HepG2 (cell line): Measurements from ENCODE around the gene CHST13. TPM values are rescaled to one million over a fixed set of nuclear protein-coding genes. Genes with fewer than 3 reads are reported as not detected.

Experiments used
- ATAC-seq: fragments of 200-7000 bp; cut with Tn5 transposase; 3 replicates; pipeline ENCODE4 v1.9.1; 2020; ENCODE audit warnings: mild to moderate bottlenecking, moderate library complexity
- BruUV-seq: library from RNA; stranded (reverse); fragments of 400-500 nt; replicated peaks from 2 replicates; lab custom pipeline; 2021; lab: Mats Ljungman, UMichigan
- CTCF ChIA-PET: fragments of 300-600 bp; formaldehyde crosslinking; extraction: SDS; loops from one replicate; lab custom pipeline; 2021; ENCODE audit warnings: low total read pairs, inconsistent platforms, low intra/inter-chr PET ratio; lab: Yijun Ruan, JAX
- POLR2A ChIA-PET: fragments of 350-600 bp; sonication (Branson Sonifier 250); formaldehyde crosslinking; loops from one replicate; lab custom pipeline; 2020; ENCODE audit warnings: antibody characterized with exemption, inconsistent platforms; lab: Yijun Ruan, JAX
- DNase-seq: peaks from one replicate; pipeline ENCODE4 v3.0.0-alpha.2; 2015; ENCODE audit warnings: low spot score
- FAIRE-seq: peaks from 3 replicates; lab custom pipeline; 2011; peaks lifted over from hg19 to GRCh38; lab: Jason Lieb, UNC
- H2AFZ ChIP-seq: one replicate; pipeline ENCODE4 v1.6.1; 2011; ENCODE audit warnings: low read length, inconsistent platforms
- H3K27ac ChIP-seq: fragments of 300-600 bp; 3 replicates; pipeline ENCODE4 v1.8.0; 2011; ENCODE audit warnings: mixed run types, mild to moderate bottlenecking, mixed read lengths, low read length, inconsistent platforms; ENCODE audit not compliant: insufficient read depth; ENCODE audit errors: extremely low read length
- H3K27me3 ChIP-seq, 2 experiments: fragments of 200-600 bp in 1 of 2; 2 replicates in 1 of 2; 3 replicates in 1 of 2; pipeline versions ENCODE4 v1.6.0 to v1.8.0; 2011; ENCODE audit warnings: low read length in 2 of 2, mild to moderate bottlenecking in 2 of 2, moderate library complexity in 2 of 2, inconsistent platforms in 1 of 2; ENCODE audit not compliant: insufficient read depth in 2 of 2, control insufficient read depth in 1 of 2
- H3K36me3 ChIP-seq, 2 experiments: fragments of 200-600 bp in 1 of 2; replicated peaks in 1 of 2; 2 replicates in 1 of 2; 3 replicates in 1 of 2; pipeline versions ENCODE4 v1.5.1 to v1.8.0; 2011; ENCODE audit warnings: low read length in 2 of 2, inconsistent platforms in 1 of 2; ENCODE audit not compliant: insufficient read depth in 2 of 2, control insufficient read depth in 1 of 2
- H3K4me1 ChIP-seq: 2 replicates; pipeline ENCODE4 v1.5.1; 2012; ENCODE audit warnings: low read length, inconsistent platforms; ENCODE audit not compliant: insufficient read depth
- H3K4me2 ChIP-seq: 2 replicates; pipeline ENCODE4 v1.6.0; 2011; ENCODE audit warnings: low read depth, low read length, inconsistent platforms
- H3K4me3 ChIP-seq, 3 experiments: fragments of 200-600 bp in 1 of 3; sonication (generic), shearing (Covaris generic) in 1 of 3; replicated peaks in 1 of 3; 2 replicates each; pipeline ENCODE4 v1.5.1; 2011 to 2016; ENCODE audit warnings: low read length in 3 of 3, inconsistent platforms in 2 of 3, low read depth in 2 of 3, mild to moderate bottlenecking in 2 of 3, control low read depth in 1 of 3, mixed read lengths in 1 of 3; ENCODE audit not compliant: insufficient read depth in 1 of 3
- H3K79me2 ChIP-seq: one replicate; pipeline ENCODE4 v1.6.1; 2011; ENCODE audit warnings: low read length, inconsistent platforms; ENCODE audit not compliant: insufficient read depth
- H3K9ac ChIP-seq: 2 replicates; pipeline ENCODE4 v1.6.0; 2011; ENCODE audit warnings: mild to moderate bottlenecking, low read depth, low read length, inconsistent platforms; ENCODE audit not compliant: insufficient read depth
- H3K9me3 ChIP-seq: 2 replicates; pipeline ENCODE4 v1.5.1; 2012; ENCODE audit warnings: mild to moderate bottlenecking, low read length
- H4K20me1 ChIP-seq: 2 replicates; pipeline ENCODE4 v1.6.0; 2011; ENCODE audit warnings: inconsistent platforms, mild to moderate bottlenecking, low read length, moderate library complexity; ENCODE audit not compliant: insufficient read depth
- AHR ChIP-seq: IDR thresholded peaks from 2 replicates; pipeline ENCODE4 v1.6.1; 2018; ENCODE audit warnings: missing genetic modification reagents, missing compliant biosample characterization
- ARHGAP35 ChIP-seq: sonication (generic); formaldehyde crosslinking; IDR thresholded peaks from 2 replicates; pipeline ENCODE4 v1.9.0; 2022; ENCODE audit warnings: mild to moderate bottlenecking, inconsistent platforms, moderate library complexity, missing genetic modification reagents, borderline replicate concordance
- ARID2 ChIP-seq: sonication (generic); formaldehyde crosslinking; IDR thresholded peaks from 2 replicates; pipeline ENCODE4 v1.8.1; 2022; ENCODE audit warnings: mild to moderate bottlenecking, missing genetic modification reagents, borderline replicate concordance
- ARID4A ChIP-seq: sonication (generic); formaldehyde crosslinking; IDR thresholded peaks from 2 replicates; pipeline ENCODE4 v1.5.0; 2020; ENCODE audit warnings: mild to moderate bottlenecking, missing genetic modification reagents, borderline replicate concordance
- CHCHD3 ChIP-seq: sonication (generic); formaldehyde crosslinking; IDR thresholded peaks from 2 replicates; pipeline ENCODE4 v1.8.0; 2022; ENCODE audit warnings: mild to moderate bottlenecking, missing genetic modification reagents, moderate library complexity
- FIP1L1 ChIP-seq: fragments of 200-400 bp; formaldehyde crosslinking; IDR thresholded peaks from 2 replicates; pipeline ENCODE4 v1.6.1; 2018; ENCODE audit warnings: low read depth, mild to moderate bottlenecking, low read length, moderate library complexity, borderline replicate concordance; ENCODE audit not compliant: insufficient read depth
- GATAD1 ChIP-seq: IDR thresholded peaks from 2 replicates; pipeline ENCODE4 v1.6.1; 2016; ENCODE audit warnings: missing genetic modification reagents, missing compliant biosample characterization
- HNF4A ChIP-seq: sonication (generic); formaldehyde crosslinking; IDR thresholded peaks from 2 replicates; pipeline ENCODE4 v1.4.0; 2020; ENCODE audit warnings: missing genetic modification reagents
- KDM2A ChIP-seq: sonication (generic); formaldehyde crosslinking; IDR thresholded peaks from 2 replicates; pipeline ENCODE4 v1.4.0; 2020; ENCODE audit warnings: low read depth, missing genetic modification reagents, borderline replicate concordance
- MTF2 ChIP-seq: sonication (generic); formaldehyde crosslinking; IDR thresholded peaks from 2 replicates; pipeline ENCODE4 v1.5.0; 2020; ENCODE audit warnings: missing genetic modification reagents, borderline replicate concordance
- NFKB2 ChIP-seq: sonication (generic); formaldehyde crosslinking; IDR thresholded peaks from 2 replicates; pipeline ENCODE4 v1.4.0; 2020; ENCODE audit warnings: missing genetic modification reagents, borderline replicate concordance
- SSRP1 ChIP-seq: IDR thresholded peaks from 2 replicates; pipeline ENCODE4 v1.6.1; 2016; ENCODE audit warnings: control low read depth
- ZNF503 ChIP-seq: sonication (generic); formaldehyde crosslinking; IDR thresholded peaks from 2 replicates; pipeline ENCODE4 v1.4.0; 2020; ENCODE audit warnings: missing genetic modification reagents
- ZNF772 ChIP-seq: sonication (generic); formaldehyde crosslinking; IDR thresholded peaks from 2 replicates; pipeline ENCODE4 v1.5.0; 2020; ENCODE audit warnings: mild to moderate bottlenecking, missing genetic modification reagents
- ZNF792 ChIP-seq: IDR thresholded peaks from 2 replicates; pipeline ENCODE4 v1.6.1; 2016
- ZSCAN22 ChIP-seq: sonication (generic); formaldehyde crosslinking; IDR thresholded peaks from 2 replicates; pipeline ENCODE4 v1.4.0; 2020; ENCODE audit warnings: mild to moderate bottlenecking, missing genetic modification reagents
- WGBS: methylation state at CpG from one replicate; pipeline ENCODE4 v1.1.6; 2017; ENCODE audit warnings: low lambda C conversion rate; 5-methylcytosine and 5-hydroxymethylcytosine counted together
- in situ Hi-C: cut with HindIII; loops from 2 replicates; pipeline ENCODE4 v1.10.0; 2017; ENCODE audit warnings: low pct_unique_long_range_greater_than_20kb; ENCODE audit not compliant: extremely low pct_ligation_motif_present
- intact Hi-C: fragments of 100-400 bp; cut with micrococcal nuclease; formaldehyde crosslinking; loops from one replicate; pipeline ENCODE4 v1.10.0; 2022; ENCODE audit not compliant: unreplicated experiment
- polyA plus RNA-seq, 8 experiments: library from polyadenylated mRNA; depleted of rRNA in 3 of 8; stranded (reverse) in 7 of 8; unstranded in 1 of 8; fragments of >200 nt; fragmentation: Illumina TruSeq in 4 of 8; extraction: Trizol in 4 of 8; gene quantifications; 2 replicates each; pipeline versions ENCODE4 v1.2.1 to v1.2.3, GENCODE V29; 2011 to 2016; ENCODE audit warnings: low read depth in 4 of 8, missing spikeins in 1 of 8, mixed read lengths in 1 of 8; ENCODE audit not compliant: insufficient read depth in 1 of 8
- total RNA-seq, 5 experiments: library from RNA; depleted of rRNA; stranded (reverse); fragments of >200 nt; fragmentation: Illumina TruSeq; extraction: Trizol; gene quantifications; 2 replicates each; pipeline ENCODE4 v1.2.3, GENCODE V29; 2016; ENCODE audit warnings: low read depth in 1 of 5
- TF ChIP-seq, protein P1 (sequence below): IDR thresholded peaks from 2 replicates; pipeline ENCODE4 v1.6.1; 2016

The CHST13 gene
- total and polyA plus RNA-seq, 2 of the 13 experiments (the other 11 are each of a cell fraction or from before 2014, with no cell fraction given) = 32.0 to 43.1 TPM

DNA sequence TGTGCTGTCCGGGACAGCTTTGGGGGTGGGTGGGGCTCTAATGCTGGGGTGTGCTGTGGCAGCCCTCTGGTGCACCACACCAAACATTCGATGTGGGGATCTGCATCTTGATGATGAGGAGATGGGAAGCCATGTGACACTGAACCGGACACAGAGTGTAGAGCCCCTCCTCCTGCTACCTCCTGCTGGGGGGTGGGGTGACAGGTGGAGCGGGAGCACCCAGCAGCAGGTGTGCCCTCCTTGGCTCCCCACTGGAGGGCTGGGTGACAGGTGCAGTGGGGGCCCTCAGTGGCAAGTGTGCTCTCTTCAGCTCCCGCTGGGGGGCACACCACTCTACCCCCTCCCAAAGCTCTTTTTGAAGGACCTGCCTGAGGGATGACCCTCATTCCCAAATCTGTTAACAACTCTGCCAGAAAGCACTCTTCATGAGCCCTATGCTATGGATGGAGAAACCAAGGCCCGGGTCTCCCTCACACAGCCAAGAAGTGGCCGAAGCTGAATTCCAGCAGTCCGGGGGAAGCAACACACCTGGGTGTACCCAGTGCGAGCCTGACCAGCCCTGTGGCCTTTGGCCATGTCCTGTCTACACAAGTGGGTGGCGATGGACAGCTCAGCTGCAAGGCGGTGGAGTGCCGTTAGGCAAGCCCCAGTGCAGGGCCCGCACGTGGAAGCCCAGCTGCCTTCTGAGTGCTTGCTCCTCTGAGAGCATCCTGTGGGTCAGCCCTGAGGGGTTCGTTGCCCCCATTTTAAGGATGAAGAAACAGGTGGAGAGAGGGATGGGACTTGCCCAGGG lies 5.8 kb upstream of the CHST13 start:
- POLR2A ChIA-PET = interaction anchor here (0.6 to 3.5 kb wide), 12 partner anchors 8 to 923 kb away, joined by 3 to 53 read pairs (median 5); partner anchors contain the start of genes OSBPL11 and ZXDC
- H4K20me1 ChIP-seq = no peaks in the 10 kb centered on the region
- no peaks in the 10 kb centered on the region for H3K36me3 ChIP-seq
- no peaks in the 10 kb centered on the region for H3K9me3 ChIP-seq
- peak overlapping the region; percentile 12 to 73 (median 54) for H3K4me3 ChIP-seq
- H2AFZ ChIP-seq = no peak overlapping the region
- ATAC-seq (peak; percentile 75), FAIRE-seq (no peak), DNase-seq (no peak)
- WGBS = 4% methylated on average over 8 of the region's 15 CpGs
- H3K9ac ChIP-seq = peak overlapping the region; percentile 24
- H3K79me2 ChIP-seq = peaks cover 2% of the 10 kb centered on the region
- peak overlapping the region; percentile 76 for H3K27ac ChIP-seq
- in situ Hi-C loops = no loop called here
- H3K27me3 ChIP-seq = no peaks in the 10 kb centered on the region
- intact Hi-C loops = loop anchor here (5.0 kb wide), 1 partner anchor 36 kb away; no protein-coding TSS in a partner anchor
- CTCF ChIA-PET = no interaction called here
- H3K4me2 ChIP-seq = peak overlapping the region; percentile 94
- H3K4me1 ChIP-seq = peaks cover 68% of the 10 kb centered on the region
- BruUV-seq = no TSS peak
- TF ChIP-seq, protein P1, sequence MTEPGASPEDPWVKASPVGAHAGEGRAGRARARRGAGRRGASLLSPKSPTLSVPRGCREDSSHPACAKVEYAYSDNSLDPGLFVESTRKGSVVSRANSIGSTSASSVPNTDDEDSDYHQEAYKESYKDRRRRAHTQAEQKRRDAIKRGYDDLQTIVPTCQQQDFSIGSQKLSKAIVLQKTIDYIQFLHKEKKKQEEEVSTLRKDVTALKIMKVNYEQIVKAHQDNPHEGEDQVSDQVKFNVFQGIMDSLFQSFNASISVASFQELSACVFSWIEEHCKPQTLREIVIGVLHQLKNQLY = no peak
- TF ChIP-seq ZNF503 (CRISPR knock-in tag) (no peak), NFKB2 (CRISPR knock-in tag) (no peak), CHCHD3 (CRISPR knock-in tag) (no peak), KDM2A (CRISPR knock-in tag) (peak; percentile 31; the same call in 1 of the 2 replicates), ARHGAP35 (CRISPR knock-in tag) (no peak), HNF4A (CRISPR knock-in tag) (peak; percentile 11; the same call in 1 of the 2 replicates), AHR (CRISPR knock-in tag) (no peak), MTF2 (CRISPR knock-in tag) (no peak), ARID2 (no peak), ZNF772 (0 out of 2 replicates have a peak, but pooled peaks have one; percentile 38), SSRP1 (CRISPR knock-in tag) (0 out of 2 replicates have a peak, but pooled peaks have one; percentile 24), ARID4A (0 out of 2 replicates have a peak, but pooled peaks have one; percentile 30), ZNF792 (CRISPR knock-in tag) (no peak), GATAD1 (CRISPR knock-in tag) (no peak), FIP1L1 (no peak), ZSCAN22 (CRISPR knock-in tag) (no peak)
